ENCODE measurements around the gene TACC3.
A peak's percentile ranks its signal among the peaks of the same experiment; 100 is the strongest.

The TACC3 gene

DNA sequence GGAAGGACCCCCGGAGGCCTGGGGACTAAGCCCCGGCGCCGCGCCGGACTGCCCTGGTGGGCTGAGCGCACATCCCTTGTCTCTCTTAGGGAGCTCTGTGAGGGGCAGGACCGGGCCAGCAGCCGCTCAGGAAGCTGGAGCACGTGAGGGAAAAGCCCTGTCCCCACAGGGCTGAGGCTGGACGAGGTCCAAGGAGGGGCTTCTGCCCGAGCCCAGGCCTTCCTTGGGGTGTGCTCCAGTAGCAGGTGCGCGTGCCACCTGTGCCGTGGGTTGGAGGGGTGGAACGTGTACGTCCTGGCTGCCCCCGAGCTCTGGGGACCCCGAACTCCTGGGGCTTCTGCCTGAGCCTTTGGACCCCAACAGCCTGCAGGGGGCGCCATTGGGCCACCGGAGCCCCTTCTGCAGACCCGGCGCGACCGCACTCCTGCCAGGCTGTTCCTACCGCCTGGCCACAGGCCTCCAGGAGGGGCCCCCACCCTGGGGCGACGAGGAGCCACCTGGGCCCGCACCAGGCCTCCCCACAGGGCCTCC lies 27.2 kb downstream of the TACC3 start:
- ChIA-PET CTCF (interaction anchor here (0.6 to 6.6 kb wide), 16 partner anchors 8 to 226 kb away, joined by 3 to 116 read pairs (median 4); partner anchors contain the start of genes TACC3 and TMEM129), POLR2A (interaction anchor here (0.7 to 0.8 kb wide), 2 partner anchors 61 to 62 kb away, joined by 3 read pairs; no protein-coding TSS in a partner anchor)
- TF ChIP-seq NFRKB (IDR thresholded peaks at IDR 0.05) (no peak), BHLHE40 (IDR thresholded peaks at IDR 0.05; ENCODE audit: borderline replicate concordance) (no peak), ZNF384 (IDR thresholded peaks at IDR 0.05) (no peak), TARDBP (IDR thresholded peaks at IDR 0.05) (no peak), SP1 (IDR thresholded peaks at IDR 0.05) (no peak), L3MBTL2 (conservative IDR thresholded peaks at IDR 0.05) (no peak), LEF1 (IDR thresholded peaks at IDR 0.05; ENCODE audit: borderline replicate concordance) (no peak), FOXM1 (IDR thresholded peaks at IDR 0.05; ENCODE audit: borderline replicate concordance) (no peak), FOXK2 (IDR thresholded peaks at IDR 0.05) (no peak), SUZ12 (IDR thresholded peaks at IDR 0.05) (no peak), ELF4 (IDR thresholded peaks at IDR 0.05) (no peak), CTBP1 (IDR thresholded peaks at IDR 0.05; ENCODE audit: borderline replicate concordance) (no peak), FOXA1 (IDR thresholded peaks at IDR 0.05) (no peak), HDGF (IDR thresholded peaks at IDR 0.05; ENCODE audit: borderline replicate concordance) (no peak), ARNT (IDR thresholded peaks at IDR 0.05) (no peak)
- TF ChIP-seq, protein P1, sequence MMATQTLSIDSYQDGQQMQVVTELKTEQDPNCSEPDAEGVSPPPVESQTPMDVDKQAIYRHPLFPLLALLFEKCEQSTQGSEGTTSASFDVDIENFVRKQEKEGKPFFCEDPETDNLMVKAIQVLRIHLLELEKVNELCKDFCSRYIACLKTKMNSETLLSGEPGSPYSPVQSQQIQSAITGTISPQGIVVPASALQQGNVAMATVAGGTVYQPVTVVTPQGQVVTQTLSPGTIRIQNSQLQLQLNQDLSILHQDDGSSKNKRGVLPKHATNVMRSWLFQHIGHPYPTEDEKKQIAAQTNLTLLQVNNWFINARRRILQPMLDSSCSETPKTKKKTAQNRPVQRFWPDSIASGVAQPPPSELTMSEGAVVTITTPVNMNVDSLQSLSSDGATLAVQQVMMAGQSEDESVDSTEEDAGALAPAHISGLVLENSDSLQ (IDR thresholded peaks at IDR 0.05) = no peak
- DNase-seq (ENCODE audit: extremely low spot score) = peak; percentile 95

GRCh38 chr4:1749370-1749769 lies 28.0 kb downstream of the TACC3 start:
- TF ChIP-seq SP1 (IDR thresholded peaks at IDR 0.05) = no peak
- POLR2A ChIA-PET = no interaction called here
- CTCF ChIA-PET = interaction anchor here (6.6 kb wide), 1 partner anchor 62 kb away, joined by 116 read pairs; no protein-coding TSS in a partner anchor
- DNase-seq (ENCODE audit: extremely low spot score) = no peak

GRCh38 chr4:1749826-1750225 lies 28.5 kb downstream of the TACC3 start:
- CTCF ChIA-PET = interaction anchor here (6.6 kb wide), 1 partner anchor 62 kb away, joined by 116 read pairs; no protein-coding TSS in a partner anchor
- POLR2A ChIA-PET = no interaction called here
- no peak for DNase-seq (ENCODE audit: extremely low spot score)
- no peak for TF ChIP-seq SP1 (IDR thresholded peaks at IDR 0.05)
- TF ChIP-seq, protein P1 (IDR thresholded peaks at IDR 0.05) = no peak
- TF ChIP-seq LEF1 (IDR thresholded peaks at IDR 0.05; ENCODE audit: borderline replicate concordance) = no peak
- no peak for TF ChIP-seq ELF4 (IDR thresholded peaks at IDR 0.05)
- no peak for TF ChIP-seq FOXM1 (IDR thresholded peaks at IDR 0.05; ENCODE audit: borderline replicate concordance)
- no peak for TF ChIP-seq FOXK2 (IDR thresholded peaks at IDR 0.05)
- TF ChIP-seq ZNF384 (IDR thresholded peaks at IDR 0.05) = no peak
- no peak for TF ChIP-seq TARDBP (IDR thresholded peaks at IDR 0.05)
- no peak for TF ChIP-seq HDGF (IDR thresholded peaks at IDR 0.05; ENCODE audit: borderline replicate concordance)
- no peak for TF ChIP-seq SUZ12 (IDR thresholded peaks at IDR 0.05)
- no peak for TF ChIP-seq CTBP1 (IDR thresholded peaks at IDR 0.05; ENCODE audit: borderline replicate concordance)
- no peak for TF ChIP-seq BHLHE40 (IDR thresholded peaks at IDR 0.05; ENCODE audit: borderline replicate concordance)
- TF ChIP-seq L3MBTL2 (conservative IDR thresholded peaks at IDR 0.05) = no peak
- TF ChIP-seq FOXA1 (IDR thresholded peaks at IDR 0.05) = no peak
- TF ChIP-seq ARNT (IDR thresholded peaks at IDR 0.05) = no peak
- TF ChIP-seq NFRKB (IDR thresholded peaks at IDR 0.05) = no peak

GRCh38 chr4:1750381-1751154 lies 29.2 kb downstream of the TACC3 start:
- POLR2A ChIA-PET = no interaction called here
- DNase-seq (ENCODE audit: extremely low spot score) = no peak
- CTCF ChIA-PET = interaction anchor here (1.4 kb wide), 1 partner anchor 58 kb away, joined by 3 read pairs; no protein-coding TSS in a partner anchor
- TF ChIP-seq ZNF384 (IDR thresholded peaks at IDR 0.05) (no peak), FOXA1 (IDR thresholded peaks at IDR 0.05) (no peak), BHLHE40 (IDR thresholded peaks at IDR 0.05; ENCODE audit: borderline replicate concordance) (no peak), SUZ12 (IDR thresholded peaks at IDR 0.05) (no peak), LEF1 (IDR thresholded peaks at IDR 0.05; ENCODE audit: borderline replicate concordance) (no peak), FOXK2 (IDR thresholded peaks at IDR 0.05) (no peak), CTBP1 (IDR thresholded peaks at IDR 0.05; ENCODE audit: borderline replicate concordance) (no peak), L3MBTL2 (conservative IDR thresholded peaks at IDR 0.05) (no peak)

- ChIA-PET POLR2A (interaction anchor here (1.4 kb wide), 1 partner anchor 30 kb away, joined by 4 read pairs; the partner anchor contains the start of genes TACC3 and TMEM129), CTCF (interaction anchor here (1.4 kb wide), 1 partner anchor 57 kb away, joined by 3 read pairs; no protein-coding TSS in a partner anchor)
- DNase-seq (ENCODE audit: extremely low spot score) = no peak
- TF ChIP-seq FOXK2 (IDR thresholded peaks at IDR 0.05) (no peak), SUZ12 (IDR thresholded peaks at IDR 0.05) (no peak), LEF1 (IDR thresholded peaks at IDR 0.05; ENCODE audit: borderline replicate concordance) (no peak), L3MBTL2 (conservative IDR thresholded peaks at IDR 0.05) (no peak), SP1 (IDR thresholded peaks at IDR 0.05) (no peak), HDGF (IDR thresholded peaks at IDR 0.05; ENCODE audit: borderline replicate concordance) (no peak), FOXA1 (IDR thresholded peaks at IDR 0.05) (no peak), FOXM1 (IDR thresholded peaks at IDR 0.05; ENCODE audit: borderline replicate concordance) (no peak), ZNF384 (IDR thresholded peaks at IDR 0.05) (no peak), ARNT (IDR thresholded peaks at IDR 0.05) (no peak)
These were observed 30.0 kb downstream of the TACC3 start for GRCh38 chr4:1751155-1751918.

- POLR2A ChIA-PET = interaction anchor here (1.4 kb wide), 1 partner anchor 31 kb away, joined by 4 read pairs; the partner anchor contains the start of genes TACC3 and TMEM129
- TF ChIP-seq HDGF (IDR thresholded peaks at IDR 0.05; ENCODE audit: borderline replicate concordance) = no peak
- TF ChIP-seq FOXA1 (IDR thresholded peaks at IDR 0.05) = no peak
- TF ChIP-seq FOXK2 (IDR thresholded peaks at IDR 0.05) = no peak
- TF ChIP-seq ELF4 (IDR thresholded peaks at IDR 0.05) = no peak
- TF ChIP-seq TARDBP (IDR thresholded peaks at IDR 0.05) = no peak
- TF ChIP-seq L3MBTL2 (conservative IDR thresholded peaks at IDR 0.05) = no peak
- CTCF ChIA-PET = interaction anchor here (1.4 kb wide), 1 partner anchor 57 kb away, joined by 3 read pairs; no protein-coding TSS in a partner anchor
- no peak for DNase-seq (ENCODE audit: extremely low spot score)
These were observed 30.6 kb downstream of the TACC3 start for GRCh38 chr4:1751919-1752283.

Data from HEK293T (cell line).